ENCODE results near the gene DHRS12. TPM values are rescaled to one million over a fixed set of nuclear protein-coding genes. Genes with fewer than 3 reads are reported as not detected.

DHRS12 gene
- total RNA-seq, 1 donor from 2014 or later, result 10.3 TPM

GRCh38 chr13:51747438-51748434 lies 56.2 kb downstream of the DHRS12 start:
- intact Hi-C loops (cut with micrococcal nuclease), result no loop called here
- Histone ChIP-seq H3K9me3 (replicated peaks) (peaks cover 20% of the 10 kb centered on the region), H3K36me3 (peaks cover 36% of the 10 kb centered on the region), H3K4me3 (no peak overlapping the region), H3K4me1 (no peaks in the 10 kb centered on the region), H3K27ac (replicated peaks) (no peak overlapping the region), H3K27me3 (ENCODE audit: low read depth) (no peaks in the 10 kb centered on the region)
- no peak for DNase-seq
- TF ChIP-seq CTCF (IDR thresholded peaks at IDR 0.05; ENCODE audit: borderline replicate concordance), result no peak

GRCh38 chr13:51746802-51747201 lies 57.2 kb downstream of the DHRS12 start:
- H3K4me3 ChIP-seq, result no peak overlapping the region
- DNase-seq, result no peak
- no peak for TF ChIP-seq CTCF (IDR thresholded peaks at IDR 0.05; ENCODE audit: borderline replicate concordance)
- intact Hi-C loops (cut with micrococcal nuclease), result no loop called here
- peaks cover 20% of the 10 kb centered on the region for H3K9me3 ChIP-seq (replicated peaks)
- H3K36me3 ChIP-seq, result peaks cover 27% of the 10 kb centered on the region
- no peaks in the 10 kb centered on the region for H3K4me1 ChIP-seq
- H3K27me3 ChIP-seq (ENCODE audit: low read depth), result no peaks in the 10 kb centered on the region
- H3K27ac ChIP-seq (replicated peaks), result peak overlapping the region; percentile 27

- Histone ChIP-seq H3K4me3 (no peak overlapping the region), H3K9me3 (replicated peaks) (peaks cover 20% of the 10 kb centered on the region), H3K36me3 (peaks cover 27% of the 10 kb centered on the region), H3K27me3 (ENCODE audit: low read depth) (no peaks in the 10 kb centered on the region), H3K4me1 (no peaks in the 10 kb centered on the region), H3K27ac (replicated peaks) (no peak overlapping the region)
- intact Hi-C loops (cut with micrococcal nuclease), result no loop called here
- TF ChIP-seq CTCF (IDR thresholded peaks at IDR 0.05; ENCODE audit: borderline replicate concordance), result no peak
- no peak for DNase-seq
Measured at GRCh38 chr13:51745243-51745642, 58.7 kb downstream of the DHRS12 start.

GRCh38 chr13:51742611-51743010 lies 61.4 kb downstream of the DHRS12 start:
- no peak for DNase-seq
- Histone ChIP-seq H3K4me3 (no peak overlapping the region), H3K27me3 (ENCODE audit: low read depth) (no peaks in the 10 kb centered on the region), H3K9me3 (replicated peaks) (peaks cover 7% of the 10 kb centered on the region), H3K27ac (replicated peaks) (no peak overlapping the region), H3K4me1 (peaks cover 3% of the 10 kb centered on the region), H3K36me3 (peaks cover 23% of the 10 kb centered on the region)
- no peak for TF ChIP-seq CTCF (IDR thresholded peaks at IDR 0.05; ENCODE audit: borderline replicate concordance)
- intact Hi-C loops (cut with micrococcal nuclease), result no loop called here

GRCh38 chr13:51742031-51742430 lies 61.9 kb downstream of the DHRS12 start:
- peaks cover 18% of the 10 kb centered on the region for H3K36me3 ChIP-seq
- intact Hi-C loops (cut with micrococcal nuclease), result no loop called here
- no peak for DNase-seq

More at GRCh38 chr13:51742031-51742430, 61.9 kb downstream of the DHRS12 start:
- TF ChIP-seq CTCF (IDR thresholded peaks at IDR 0.05; ENCODE audit: borderline replicate concordance), result no peak
- H3K4me3 ChIP-seq, result no peak overlapping the region
- H3K4me1 ChIP-seq, result peaks cover 3% of the 10 kb centered on the region
- peaks cover 2% of the 10 kb centered on the region for H3K9me3 ChIP-seq (replicated peaks)
- H3K27me3 ChIP-seq (ENCODE audit: low read depth), result no peaks in the 10 kb centered on the region
- H3K27ac ChIP-seq (replicated peaks), result no peak overlapping the region
